ACC112 (cell line): ENCODE results near the gene SLC4A4.
A peak's percentile ranks its signal among the peaks of the same experiment; 100 is the strongest.

Experiments used
- H2AFZ ChIP-seq: fragments of 200-600 bp; sonication (generic); one replicate; pipeline ENCODE4 v1.6.0; 2017; ENCODE audit warnings: antibody characterized with exemption, low read length; ENCODE audit not compliant: unreplicated experiment
- H3K27ac ChIP-seq: fragments of 200-600 bp; sonication (generic); 2 replicates; pipeline ENCODE4 v1.5.1; 2014; ENCODE audit warnings: low read depth, mild to moderate bottlenecking, antibody characterized with exemption, low read length, moderate library complexity
- H3K27me3 ChIP-seq: fragments of 200-600 bp; sonication (generic); 2 replicates; pipeline ENCODE4 v1.6.1; 2014; ENCODE audit warnings: mild to moderate bottlenecking, antibody characterized with exemption, low read length, moderate library complexity, mixed read lengths; ENCODE audit not compliant: insufficient read depth
- H3K36me3 ChIP-seq: fragments of 200-600 bp; sonication (generic); 2 replicates; pipeline ENCODE4 v1.6.1; 2016; ENCODE audit warnings: mild to moderate bottlenecking, antibody characterized with exemption, low read length, moderate library complexity, mixed read lengths; ENCODE audit not compliant: insufficient read depth
- H3K4me1 ChIP-seq: fragments of 200-600 bp; sonication (generic); one replicate; pipeline ENCODE4 v1.6.1; 2016; ENCODE audit warnings: low read length, mixed read lengths; ENCODE audit not compliant: insufficient read depth, unreplicated experiment, control insufficient read depth
- H3K4me3 ChIP-seq: fragments of 200-600 bp; sonication (generic); 2 replicates; pipeline ENCODE4 v1.5.1; 2014; ENCODE audit warnings: mild to moderate bottlenecking, low read depth, low read length
- H3K79me2 ChIP-seq: fragments of 200-600 bp; sonication (generic); one replicate; pipeline ENCODE4 v1.6.0; 2016; ENCODE audit warnings: low read length; ENCODE audit not compliant: control insufficient read depth, unreplicated experiment, insufficient read depth

Gene SLC4A4

DNA sequence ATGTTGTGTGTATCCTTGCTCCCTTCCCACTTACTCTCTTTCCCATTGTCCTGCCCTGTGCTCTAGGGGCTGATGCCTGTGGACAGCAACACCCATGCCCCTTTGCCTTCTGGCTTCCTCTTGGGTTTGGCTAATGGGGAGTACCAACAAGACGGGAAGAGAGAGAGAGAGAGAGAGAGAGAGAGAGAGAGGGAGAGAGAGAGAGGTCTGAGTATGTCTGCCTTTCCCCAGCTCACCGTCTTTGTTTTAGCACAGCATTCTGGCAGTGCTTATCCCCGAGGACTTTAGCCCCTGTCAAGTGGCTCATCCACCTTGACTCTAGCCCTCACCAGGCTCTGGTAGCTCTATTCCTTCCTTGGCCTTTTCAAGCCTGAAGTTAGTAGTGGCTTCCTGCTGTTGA, 128.0 kb downstream of the SLC4A4 start:
- no peaks in the 10 kb centered on the region for H3K36me3 ChIP-seq
- H3K79me2 ChIP-seq = no peaks in the 10 kb centered on the region
- no peak overlapping the region for H3K4me3 ChIP-seq
- no peaks in the 10 kb centered on the region for H3K4me1 ChIP-seq
- no peaks in the 10 kb centered on the region for H3K27me3 ChIP-seq
- H3K27ac ChIP-seq = no peak overlapping the region
- H2AFZ ChIP-seq = no peak overlapping the region

- H2AFZ ChIP-seq = no peak overlapping the region
- no peak overlapping the region for H3K4me3 ChIP-seq
- peaks cover 8% of the 10 kb centered on the region for H3K4me1 ChIP-seq
- no peaks in the 10 kb centered on the region for H3K36me3 ChIP-seq
- H3K79me2 ChIP-seq = no peaks in the 10 kb centered on the region
- no peaks in the 10 kb centered on the region for H3K27me3 ChIP-seq
- H3K27ac ChIP-seq = no peak overlapping the region
These were observed 129.4 kb downstream of the SLC4A4 start for GRCh38 chr4:71468116-71468710.

- H3K27ac ChIP-seq = no peak overlapping the region
- H3K79me2 ChIP-seq = no peaks in the 10 kb centered on the region
- H3K4me1 ChIP-seq = peaks cover 11% of the 10 kb centered on the region
- H3K4me3 ChIP-seq = no peak overlapping the region
- no peak overlapping the region for H2AFZ ChIP-seq
- H3K36me3 ChIP-seq = no peaks in the 10 kb centered on the region
- H3K27me3 ChIP-seq = no peaks in the 10 kb centered on the region
These were observed 130.7 kb downstream of the SLC4A4 start for GRCh38 chr4:71469541-71469940.

DNA sequence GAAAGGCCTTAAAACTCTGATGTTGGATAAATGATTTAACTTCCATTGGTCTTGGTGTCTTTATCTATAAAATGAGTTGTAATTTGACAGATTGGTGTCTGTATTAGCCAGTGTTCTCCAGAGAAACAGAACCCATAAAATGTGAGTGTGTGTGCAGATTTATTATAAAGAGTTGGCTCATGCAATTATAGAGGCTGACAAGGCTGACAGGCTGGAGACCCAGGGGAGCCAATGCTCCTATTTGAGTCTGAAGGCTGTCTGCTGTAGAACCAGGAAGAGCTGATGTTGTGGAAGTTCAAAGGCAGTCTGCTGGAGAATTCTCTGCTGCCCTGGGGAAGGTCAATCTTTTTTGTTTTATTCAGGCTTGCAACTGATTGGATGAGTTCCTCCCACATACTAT, 131.7 kb downstream of the SLC4A4 start:
- Histone ChIP-seq H3K4me1 (peaks cover 11% of the 10 kb centered on the region), H3K27me3 (no peaks in the 10 kb centered on the region), H3K4me3 (no peak overlapping the region), H3K36me3 (no peaks in the 10 kb centered on the region), H3K79me2 (no peaks in the 10 kb centered on the region), H2AFZ (no peak overlapping the region), H3K27ac (no peak overlapping the region)

DNA sequence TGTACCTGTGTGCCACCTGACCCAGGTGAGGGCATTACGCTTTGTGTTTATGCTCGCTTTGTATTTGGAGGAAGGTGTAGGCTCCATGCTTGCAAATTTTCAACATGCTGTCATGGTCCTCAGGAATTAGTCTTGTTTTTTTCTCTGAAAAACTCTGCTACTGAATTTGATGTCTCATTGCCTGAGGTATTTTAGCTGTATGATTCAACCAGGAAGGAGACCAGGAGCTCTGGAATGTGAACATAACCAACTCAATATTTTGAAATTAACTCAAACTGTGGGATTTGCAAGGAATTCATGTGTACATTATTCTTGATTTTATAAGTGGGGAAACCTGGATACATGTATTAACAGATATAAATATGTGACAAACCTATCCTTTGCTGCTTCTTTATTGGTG, 134.1 kb downstream of the SLC4A4 start:
- Histone ChIP-seq H3K4me1 (peaks cover 11% of the 10 kb centered on the region), H3K79me2 (no peaks in the 10 kb centered on the region), H3K36me3 (no peaks in the 10 kb centered on the region), H3K4me3 (no peak overlapping the region), H3K27ac (peak overlapping the region; percentile 11; the same call in 1 of the 2 replicates), H2AFZ (no peak overlapping the region), H3K27me3 (no peaks in the 10 kb centered on the region)

- H3K27me3 ChIP-seq = no peaks in the 10 kb centered on the region
- H3K36me3 ChIP-seq = no peaks in the 10 kb centered on the region
- no peak overlapping the region for H3K4me3 ChIP-seq
- H2AFZ ChIP-seq = no peak overlapping the region
- H3K4me1 ChIP-seq = peaks cover 11% of the 10 kb centered on the region
- H3K27ac ChIP-seq = peak overlapping the region; percentile 11; the same call in 1 of the 2 replicates
- H3K79me2 ChIP-seq = no peaks in the 10 kb centered on the region
These were observed 134.9 kb downstream of the SLC4A4 start for GRCh38 chr4:71473541-71474240.

DNA sequence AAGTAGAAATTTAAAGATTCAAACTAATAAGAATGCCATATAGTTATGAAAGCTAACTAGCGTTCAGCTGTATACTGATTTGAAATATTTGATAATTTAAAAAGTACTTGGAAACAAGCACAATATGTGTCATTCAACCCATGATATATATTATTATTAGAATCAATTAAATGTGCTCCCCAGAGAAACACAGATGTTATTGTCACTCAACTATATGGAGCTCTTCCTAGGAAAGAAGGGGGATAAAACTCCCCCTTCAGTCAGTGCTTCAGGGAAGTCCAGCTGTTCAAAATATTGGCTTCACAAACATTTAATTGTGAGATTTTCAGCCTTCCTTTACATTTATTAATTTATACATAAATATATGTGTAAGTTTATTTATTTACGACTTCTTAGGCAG, 135.9 kb downstream of the SLC4A4 start:
- Histone ChIP-seq H3K4me1 (peaks cover 11% of the 10 kb centered on the region), H3K79me2 (no peaks in the 10 kb centered on the region), H3K27ac (no peak overlapping the region), H3K36me3 (no peaks in the 10 kb centered on the region), H3K27me3 (no peaks in the 10 kb centered on the region), H3K4me3 (no peak overlapping the region), H2AFZ (no peak overlapping the region)

GRCh38 chr4:71476240-71476639, 137.4 kb downstream of the SLC4A4 start:
- Histone ChIP-seq H3K4me1 (peaks cover 11% of the 10 kb centered on the region), H2AFZ (no peak overlapping the region), H3K79me2 (no peaks in the 10 kb centered on the region), H3K27me3 (no peaks in the 10 kb centered on the region), H3K36me3 (no peaks in the 10 kb centered on the region), H3K4me3 (no peak overlapping the region), H3K27ac (no peak overlapping the region)

GRCh38 chr4:71486550-71487343, 147.9 kb downstream of the SLC4A4 start:
- Histone ChIP-seq H2AFZ (no peak overlapping the region), H3K79me2 (no peaks in the 10 kb centered on the region), H3K36me3 (no peaks in the 10 kb centered on the region), H3K27me3 (no peaks in the 10 kb centered on the region), H3K4me1 (no peaks in the 10 kb centered on the region), H3K4me3 (no peak overlapping the region), H3K27ac (no peak overlapping the region)

GRCh38 chr4:71487344-71487920, 148.6 kb downstream of the SLC4A4 start:
- Histone ChIP-seq H3K27me3 (no peaks in the 10 kb centered on the region), H2AFZ (no peak overlapping the region), H3K36me3 (no peaks in the 10 kb centered on the region), H3K4me3 (no peak overlapping the region), H3K79me2 (no peaks in the 10 kb centered on the region), H3K27ac (no peak overlapping the region), H3K4me1 (no peaks in the 10 kb centered on the region)
